Keratinocyte (primary cell): ENCODE results near the gene PPP1R2B.

ENCODE experiments used
- CTCF ChIP-seq, 3 experiments: IDR thresholded peaks in 1 of 3; conservative IDR thresholded peaks in 1 of 3; optimal IDR thresholded peaks in 1 of 3; 2 replicates in 2 of 3; 3 replicates in 1 of 3; pipeline versions ENCODE3 to v1.5.1; 2011; ENCODE audit warnings: low read length in 3 of 3, mild to moderate bottlenecking in 3 of 3, moderate library complexity in 2 of 3, control low read depth in 1 of 3, inconsistent platforms in 1 of 3; ENCODE audit not compliant: insufficient read depth in 2 of 3; ENCODE audit errors: extremely low read depth in 1 of 3
- EZH2 ChIP-seq: IDR thresholded peaks from one replicate; pipeline ENCODE4 v1.6.1; 2012; ENCODE audit warnings: inconsistent platforms, mild to moderate bottlenecking, low read length, moderate library complexity

GRCh38 chr5:156824800-156825199 lies 25.3 kb upstream of the PPP1R2B start:
- TF ChIP-seq CTCF (optimal IDR thresholded peaks at IDR 0.05 in 1 of 3, IDR thresholded peaks at IDR 0.05 in 1 of 3, conservative IDR thresholded peaks at IDR 0.05 in 1 of 3; ENCODE audit: extremely low read depth in 1 of 3, insufficient read depth in 2 of 3, low read length in 3 of 3): no peak
- TF ChIP-seq EZH2: no peak
